Vagina (tissue), 2 donors: ENCODE measurements around the gene TPST2.

Experiments
- POLR2A ChIP-seq, 2 donors: fragments of 450-650 bp; IDR thresholded peaks; one replicate each; pipeline ENCODE4 v1.6.1; 2017; ENCODE audit warnings: antibody characterized with exemption in 2 of 2, mild to moderate bottlenecking in 2 of 2, moderate library complexity in 2 of 2
- POLR2AphosphoS5 ChIP-seq, 2 donors: sonication (generic); formaldehyde crosslinking; IDR thresholded peaks; one replicate each; pipeline ENCODE4 v1.9.0; 2017; ENCODE audit warnings: antibody characterized with exemption in 2 of 2, mild to moderate bottlenecking in 2 of 2, low read depth in 1 of 2; ENCODE audit not compliant: insufficient read depth in 1 of 2
- TF ChIP-seq, protein P1 (sequence below), 3 experiments: fragments of 450-650 bp in 2 of 3; fragments of 200-600 bp in 1 of 3; sonication (generic) in 1 of 3; IDR thresholded peaks; one replicate each; pipeline ENCODE4 v1.5.1; 2017 to 2019; ENCODE audit warnings: antibody characterized with exemption in 3 of 3, mild to moderate bottlenecking in 2 of 3, moderate library complexity in 2 of 3

GRCh38 chr22:26527574-26528465, 62.1 kb downstream of the TPST2 start:
- TF ChIP-seq, protein P1, sequence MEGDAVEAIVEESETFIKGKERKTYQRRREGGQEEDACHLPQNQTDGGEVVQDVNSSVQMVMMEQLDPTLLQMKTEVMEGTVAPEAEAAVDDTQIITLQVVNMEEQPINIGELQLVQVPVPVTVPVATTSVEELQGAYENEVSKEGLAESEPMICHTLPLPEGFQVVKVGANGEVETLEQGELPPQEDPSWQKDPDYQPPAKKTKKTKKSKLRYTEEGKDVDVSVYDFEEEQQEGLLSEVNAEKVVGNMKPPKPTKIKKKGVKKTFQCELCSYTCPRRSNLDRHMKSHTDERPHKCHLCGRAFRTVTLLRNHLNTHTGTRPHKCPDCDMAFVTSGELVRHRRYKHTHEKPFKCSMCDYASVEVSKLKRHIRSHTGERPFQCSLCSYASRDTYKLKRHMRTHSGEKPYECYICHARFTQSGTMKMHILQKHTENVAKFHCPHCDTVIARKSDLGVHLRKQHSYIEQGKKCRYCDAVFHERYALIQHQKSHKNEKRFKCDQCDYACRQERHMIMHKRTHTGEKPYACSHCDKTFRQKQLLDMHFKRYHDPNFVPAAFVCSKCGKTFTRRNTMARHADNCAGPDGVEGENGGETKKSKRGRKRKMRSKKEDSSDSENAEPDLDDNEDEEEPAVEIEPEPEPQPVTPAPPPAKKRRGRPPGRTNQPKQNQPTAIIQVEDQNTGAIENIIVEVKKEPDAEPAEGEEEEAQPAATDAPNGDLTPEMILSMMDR (IDR thresholded peaks at IDR 0.05): no peak
- TF ChIP-seq POLR2A (IDR thresholded peaks at IDR 0.05) (no peak), POLR2AphosphoS5 (IDR thresholded peaks at IDR 0.05; ENCODE audit: insufficient read depth in 1 of 2, low read depth in 1 of 2) (no peak)
